ENCODE data around the gene SLC16A11. TPM values are rescaled to one million over a fixed set of nuclear protein-coding genes. Genes with fewer than 3 reads are reported as not detected.

SLC16A11 gene
- polyA plus RNA-seq, 1 donor from 2014 or later: not detected

GRCh38 chr17:7084088-7084487 is 40.2 kb upstream of the SLC16A11 start:
- no peak overlapping the region for H2AFZ ChIP-seq (ENCODE audit: low read depth, low read length)
- no peaks in the 10 kb centered on the region for H3K79me2 ChIP-seq (replicated peaks; ENCODE audit: insufficient read depth, low read length)
- H3K27me3 ChIP-seq (ENCODE audit: insufficient read depth, low read depth, low read length): no peaks in the 10 kb centered on the region
- no peaks in the 10 kb centered on the region for H3F3A ChIP-seq (ENCODE audit: insufficient read depth, low read length, poor library complexity, severe bottlenecking)
- H3K4me2 ChIP-seq (ENCODE audit: low read length): no peak overlapping the region
- H3K27ac ChIP-seq (ENCODE audit: low read length): no peak overlapping the region
- H4K20me1 ChIP-seq (ENCODE audit: insufficient read depth): no peaks in the 10 kb centered on the region
- no peak for TF ChIP-seq EZH2 (IDR thresholded peaks at IDR 0.05; ENCODE audit: borderline replicate concordance, insufficient read depth, low read length, poor library complexity, severe bottlenecking)
- no peak for TF ChIP-seq EP300 (conservative IDR thresholded peaks at IDR 0.05; ENCODE audit: poor library complexity, severe bottlenecking)
- no peak for TF ChIP-seq MXI1 (conservative IDR thresholded peaks at IDR 0.05; ENCODE audit: poor library complexity, severe bottlenecking)
- TF ChIP-seq POLR2AphosphoS5 (IDR thresholded peaks at IDR 0.05): no peak
- TF ChIP-seq RAD21 (conservative IDR thresholded peaks at IDR 0.05): no peak
- TF ChIP-seq SMC3 (conservative IDR thresholded peaks at IDR 0.05; ENCODE audit: poor library complexity): no peak
- TF ChIP-seq, protein P1, sequence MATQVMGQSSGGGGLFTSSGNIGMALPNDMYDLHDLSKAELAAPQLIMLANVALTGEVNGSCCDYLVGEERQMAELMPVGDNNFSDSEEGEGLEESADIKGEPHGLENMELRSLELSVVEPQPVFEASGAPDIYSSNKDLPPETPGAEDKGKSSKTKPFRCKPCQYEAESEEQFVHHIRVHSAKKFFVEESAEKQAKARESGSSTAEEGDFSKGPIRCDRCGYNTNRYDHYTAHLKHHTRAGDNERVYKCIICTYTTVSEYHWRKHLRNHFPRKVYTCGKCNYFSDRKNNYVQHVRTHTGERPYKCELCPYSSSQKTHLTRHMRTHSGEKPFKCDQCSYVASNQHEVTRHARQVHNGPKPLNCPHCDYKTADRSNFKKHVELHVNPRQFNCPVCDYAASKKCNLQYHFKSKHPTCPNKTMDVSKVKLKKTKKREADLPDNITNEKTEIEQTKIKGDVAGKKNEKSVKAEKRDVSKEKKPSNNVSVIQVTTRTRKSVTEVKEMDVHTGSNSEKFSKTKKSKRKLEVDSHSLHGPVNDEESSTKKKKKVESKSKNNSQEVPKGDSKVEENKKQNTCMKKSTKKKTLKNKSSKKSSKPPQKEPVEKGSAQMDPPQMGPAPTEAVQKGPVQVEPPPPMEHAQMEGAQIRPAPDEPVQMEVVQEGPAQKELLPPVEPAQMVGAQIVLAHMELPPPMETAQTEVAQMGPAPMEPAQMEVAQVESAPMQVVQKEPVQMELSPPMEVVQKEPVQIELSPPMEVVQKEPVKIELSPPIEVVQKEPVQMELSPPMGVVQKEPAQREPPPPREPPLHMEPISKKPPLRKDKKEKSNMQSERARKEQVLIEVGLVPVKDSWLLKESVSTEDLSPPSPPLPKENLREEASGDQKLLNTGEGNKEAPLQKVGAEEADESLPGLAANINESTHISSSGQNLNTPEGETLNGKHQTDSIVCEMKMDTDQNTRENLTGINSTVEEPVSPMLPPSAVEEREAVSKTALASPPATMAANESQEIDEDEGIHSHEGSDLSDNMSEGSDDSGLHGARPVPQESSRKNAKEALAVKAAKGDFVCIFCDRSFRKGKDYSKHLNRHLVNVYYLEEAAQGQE (IDR thresholded peaks at IDR 0.05; ENCODE audit: borderline replicate concordance): no peak
- TF ChIP-seq, protein P2, sequence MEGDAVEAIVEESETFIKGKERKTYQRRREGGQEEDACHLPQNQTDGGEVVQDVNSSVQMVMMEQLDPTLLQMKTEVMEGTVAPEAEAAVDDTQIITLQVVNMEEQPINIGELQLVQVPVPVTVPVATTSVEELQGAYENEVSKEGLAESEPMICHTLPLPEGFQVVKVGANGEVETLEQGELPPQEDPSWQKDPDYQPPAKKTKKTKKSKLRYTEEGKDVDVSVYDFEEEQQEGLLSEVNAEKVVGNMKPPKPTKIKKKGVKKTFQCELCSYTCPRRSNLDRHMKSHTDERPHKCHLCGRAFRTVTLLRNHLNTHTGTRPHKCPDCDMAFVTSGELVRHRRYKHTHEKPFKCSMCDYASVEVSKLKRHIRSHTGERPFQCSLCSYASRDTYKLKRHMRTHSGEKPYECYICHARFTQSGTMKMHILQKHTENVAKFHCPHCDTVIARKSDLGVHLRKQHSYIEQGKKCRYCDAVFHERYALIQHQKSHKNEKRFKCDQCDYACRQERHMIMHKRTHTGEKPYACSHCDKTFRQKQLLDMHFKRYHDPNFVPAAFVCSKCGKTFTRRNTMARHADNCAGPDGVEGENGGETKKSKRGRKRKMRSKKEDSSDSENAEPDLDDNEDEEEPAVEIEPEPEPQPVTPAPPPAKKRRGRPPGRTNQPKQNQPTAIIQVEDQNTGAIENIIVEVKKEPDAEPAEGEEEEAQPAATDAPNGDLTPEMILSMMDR (IDR thresholded peaks at IDR 0.05; ENCODE audit: poor library complexity, severe bottlenecking): no peak
- no peak for TF ChIP-seq TAF1 (IDR thresholded peaks at IDR 0.05; ENCODE audit: low read depth)
- H3K4me3 ChIP-seq (ENCODE audit: low read length): no peak overlapping the region
- H3K9me3 ChIP-seq (ENCODE audit: low read length): no peaks in the 10 kb centered on the region
- H3K9ac ChIP-seq (ENCODE audit: low read length): no peak overlapping the region
- no peaks in the 10 kb centered on the region for H3K9me2 ChIP-seq (ENCODE audit: insufficient read depth, low read length)
- H3K36me3 ChIP-seq (ENCODE audit: insufficient read depth, low read length): no peaks in the 10 kb centered on the region

- no peaks in the 10 kb centered on the region for H3K9me3 ChIP-seq (ENCODE audit: low read length)
- no peak overlapping the region for H3K4me3 ChIP-seq (ENCODE audit: low read length)
- H3K36me3 ChIP-seq (ENCODE audit: insufficient read depth, low read length): no peaks in the 10 kb centered on the region
- no peak overlapping the region for H3K9ac ChIP-seq (ENCODE audit: low read length)
- TF ChIP-seq MXI1 (conservative IDR thresholded peaks at IDR 0.05; ENCODE audit: poor library complexity, severe bottlenecking) (no peak), EZH2 (IDR thresholded peaks at IDR 0.05; ENCODE audit: borderline replicate concordance, insufficient read depth, low read length, poor library complexity, severe bottlenecking) (no peak), TAF1 (IDR thresholded peaks at IDR 0.05; ENCODE audit: low read depth) (no peak), EP300 (conservative IDR thresholded peaks at IDR 0.05; ENCODE audit: poor library complexity, severe bottlenecking) (no peak), SMC3 (conservative IDR thresholded peaks at IDR 0.05; ENCODE audit: poor library complexity) (no peak), RAD21 (conservative IDR thresholded peaks at IDR 0.05) (no peak), POLR2AphosphoS5 (IDR thresholded peaks at IDR 0.05) (no peak)
- TF ChIP-seq, protein P2 (IDR thresholded peaks at IDR 0.05; ENCODE audit: poor library complexity, severe bottlenecking): no peak
- TF ChIP-seq, protein P1 (IDR thresholded peaks at IDR 0.05; ENCODE audit: borderline replicate concordance): no peak
- no peaks in the 10 kb centered on the region for H3K27me3 ChIP-seq (ENCODE audit: insufficient read depth, low read depth, low read length)
- H3F3A ChIP-seq (ENCODE audit: insufficient read depth, low read length, poor library complexity, severe bottlenecking): no peaks in the 10 kb centered on the region
- no peaks in the 10 kb centered on the region for H4K20me1 ChIP-seq (ENCODE audit: insufficient read depth)
- H2AFZ ChIP-seq (ENCODE audit: low read depth, low read length): no peak overlapping the region
- H3K4me2 ChIP-seq (ENCODE audit: low read length): no peak overlapping the region
- no peak overlapping the region for H3K27ac ChIP-seq (ENCODE audit: low read length)
- H3K9me2 ChIP-seq (ENCODE audit: insufficient read depth, low read length): no peaks in the 10 kb centered on the region
- no peaks in the 10 kb centered on the region for H3K79me2 ChIP-seq (replicated peaks; ENCODE audit: insufficient read depth, low read length)
These were observed 39.7 kb upstream of the SLC16A11 start for GRCh38 chr17:7083592-7083991.
